HG03097 (cell line): ENCODE results near the gene PROM2.

Experiments
- ATAC-seq: cut with Tn5 transposase; IDR thresholded peaks from one replicate; pipeline ENCODE4 v1.9.1; 2021; ENCODE audit not compliant: unreplicated experiment, low FRiP score

The PROM2 gene

DNA sequence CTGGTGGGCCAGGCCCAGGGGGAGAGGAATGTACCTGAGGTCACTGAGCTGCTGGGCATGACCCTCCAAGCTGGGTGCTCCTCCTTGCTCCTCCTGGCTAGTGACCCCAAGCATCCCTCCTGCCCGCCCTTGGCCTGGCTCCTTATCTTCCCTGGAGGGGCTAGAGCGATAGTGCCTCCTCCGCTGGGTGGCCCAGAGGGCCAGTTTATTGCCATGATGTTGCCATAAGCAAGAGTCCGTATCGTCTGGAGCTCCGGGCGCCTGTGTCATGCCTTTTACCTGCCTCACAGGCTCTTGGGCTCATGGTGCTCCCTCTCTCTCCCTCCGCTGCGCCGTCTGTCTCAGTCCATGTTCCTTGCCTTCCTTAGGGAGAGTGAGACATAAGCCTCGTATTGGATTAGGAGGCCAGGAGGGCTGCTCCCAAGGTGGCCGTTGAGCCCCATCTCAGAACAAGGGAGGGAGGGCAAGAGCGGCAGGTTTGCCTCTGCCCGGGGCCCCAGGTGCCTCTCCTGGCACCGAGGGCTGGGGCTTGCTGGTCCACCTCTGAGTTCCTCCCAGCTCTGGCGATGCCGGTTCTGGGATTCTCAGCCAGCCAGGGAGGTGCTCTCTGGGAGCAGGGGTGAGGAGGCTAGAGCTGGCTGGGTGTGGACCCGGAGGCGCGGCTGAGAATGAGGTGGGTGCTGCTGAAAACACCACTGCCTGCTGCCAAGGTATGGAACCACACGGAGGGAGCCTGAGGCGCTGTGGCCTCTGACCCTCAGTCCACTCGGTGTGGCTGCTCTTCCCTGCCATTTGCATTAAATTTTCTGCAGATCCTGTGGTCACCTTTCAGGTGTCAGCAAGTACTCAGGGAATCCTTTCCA, 45.5 kb downstream of the PROM2 start:
- ATAC-seq = no peak

DNA sequence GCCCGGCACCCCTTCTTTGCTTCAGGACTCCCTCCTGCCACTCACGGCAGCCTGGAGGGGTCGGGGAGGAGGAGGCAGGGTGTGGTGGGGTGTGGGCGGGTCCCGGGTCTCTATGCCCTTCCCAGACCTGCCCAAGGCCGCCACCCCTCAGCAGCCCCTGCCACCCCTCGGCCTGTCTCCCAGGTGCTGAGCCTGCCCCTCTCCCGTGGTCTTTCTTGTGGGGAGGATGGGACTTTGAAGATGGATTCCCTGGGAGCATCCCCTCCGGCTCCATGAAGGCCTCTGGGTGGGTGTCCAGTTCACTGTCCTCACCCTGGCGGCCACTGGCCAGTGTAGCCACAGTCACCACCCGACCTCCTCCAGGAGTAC, 46.1 kb downstream of the PROM2 start:
- no peak for ATAC-seq

DNA sequence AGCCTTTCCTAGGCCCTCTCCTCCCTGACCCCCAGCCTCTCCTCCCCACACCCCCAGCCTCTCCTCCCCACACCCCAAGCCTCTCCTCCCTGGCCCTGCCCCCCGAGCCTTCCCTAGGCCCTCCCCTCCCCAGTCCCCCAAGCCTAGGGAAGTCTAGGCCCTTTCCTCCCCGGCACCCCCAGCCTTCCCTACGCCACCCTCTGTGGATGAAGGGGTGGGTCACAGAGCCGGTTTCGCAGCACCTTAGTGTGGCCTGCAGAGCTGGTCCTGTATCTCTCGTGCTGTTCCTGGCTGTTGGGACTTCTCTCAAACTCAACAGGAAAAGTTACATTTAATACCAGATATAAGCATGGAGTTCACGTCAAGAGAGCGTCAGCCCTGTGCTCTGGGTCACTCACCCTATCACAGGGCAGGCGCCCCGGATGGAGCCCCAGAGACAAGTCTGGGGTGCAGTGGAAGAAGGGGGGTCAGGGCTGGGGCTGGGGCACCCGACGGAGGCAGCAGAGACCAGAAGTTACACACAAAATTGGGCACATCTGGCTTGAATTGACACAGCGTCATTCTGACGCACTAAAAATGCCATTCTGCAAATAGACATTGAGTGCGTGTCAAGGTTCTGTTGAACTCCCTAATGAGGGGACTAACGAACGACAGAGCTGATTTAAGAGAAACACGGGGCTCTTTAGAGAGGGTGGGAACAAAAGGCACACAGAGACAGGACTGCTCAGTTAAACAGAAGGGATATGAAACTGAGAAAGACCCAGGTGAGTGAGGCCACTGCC, 46.9 kb downstream of the PROM2 start:
- no peak for ATAC-seq

DNA sequence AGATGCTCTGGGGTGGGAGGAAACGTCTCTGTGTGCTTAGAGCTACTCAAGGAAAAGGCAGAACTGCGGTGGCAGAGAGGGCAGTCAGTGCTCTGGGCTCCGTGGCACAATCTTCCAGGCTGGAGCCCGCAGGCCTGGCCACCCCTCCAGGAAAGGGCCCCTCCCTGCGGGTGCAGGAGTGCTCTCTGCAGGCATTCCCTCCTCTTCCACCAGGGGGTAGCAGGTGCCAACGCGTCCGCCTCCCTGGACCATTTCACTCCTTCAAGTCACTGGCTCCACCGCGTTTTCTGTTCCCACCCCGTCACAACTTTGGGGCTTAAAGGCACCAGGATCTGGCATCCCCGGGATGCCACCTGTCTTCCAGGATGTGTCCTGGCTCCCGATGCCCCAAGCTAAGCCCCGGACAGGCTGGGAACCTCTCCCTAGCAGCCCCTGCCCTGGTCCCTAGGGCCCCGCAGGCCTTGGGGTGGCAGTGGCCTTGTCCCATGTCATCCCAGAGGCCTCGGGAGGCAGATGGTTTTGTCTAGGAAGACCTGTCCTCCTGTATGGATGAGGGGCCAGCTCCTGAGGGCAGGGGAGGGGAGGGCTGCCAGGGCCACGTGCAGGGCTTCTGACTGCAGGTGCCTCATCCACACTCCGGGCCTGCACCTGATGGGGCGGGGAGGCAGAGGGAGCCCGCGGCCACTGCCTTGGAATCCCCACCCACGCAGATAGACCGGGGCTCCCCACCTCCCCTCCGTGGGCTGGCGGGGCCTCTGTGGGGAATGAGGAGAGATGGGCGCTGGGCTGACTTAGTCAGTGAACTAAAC, 49.3 kb downstream of the PROM2 start:
- no peak for ATAC-seq

DNA sequence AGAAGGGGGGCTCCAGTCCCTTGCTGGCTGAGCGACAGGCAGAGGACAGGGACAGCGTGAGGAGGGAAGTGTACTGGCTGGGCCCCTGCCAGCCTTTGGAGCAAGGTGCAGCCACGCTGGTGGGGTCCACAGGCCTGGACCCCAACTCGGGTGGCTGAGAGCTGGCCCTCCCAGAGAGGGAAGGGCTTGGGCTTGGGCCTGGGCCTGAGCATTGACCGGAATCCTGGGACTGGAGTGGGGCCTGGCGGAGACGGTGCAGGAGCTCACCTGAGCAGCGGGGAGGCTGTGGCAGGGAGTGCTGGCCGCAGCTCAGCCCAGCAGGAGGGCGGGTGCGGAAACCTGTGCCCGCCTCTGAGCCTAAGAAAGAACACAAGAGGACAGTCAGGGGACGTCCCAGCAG, 50.8 kb downstream of the PROM2 start:
- ATAC-seq = no peak

DNA sequence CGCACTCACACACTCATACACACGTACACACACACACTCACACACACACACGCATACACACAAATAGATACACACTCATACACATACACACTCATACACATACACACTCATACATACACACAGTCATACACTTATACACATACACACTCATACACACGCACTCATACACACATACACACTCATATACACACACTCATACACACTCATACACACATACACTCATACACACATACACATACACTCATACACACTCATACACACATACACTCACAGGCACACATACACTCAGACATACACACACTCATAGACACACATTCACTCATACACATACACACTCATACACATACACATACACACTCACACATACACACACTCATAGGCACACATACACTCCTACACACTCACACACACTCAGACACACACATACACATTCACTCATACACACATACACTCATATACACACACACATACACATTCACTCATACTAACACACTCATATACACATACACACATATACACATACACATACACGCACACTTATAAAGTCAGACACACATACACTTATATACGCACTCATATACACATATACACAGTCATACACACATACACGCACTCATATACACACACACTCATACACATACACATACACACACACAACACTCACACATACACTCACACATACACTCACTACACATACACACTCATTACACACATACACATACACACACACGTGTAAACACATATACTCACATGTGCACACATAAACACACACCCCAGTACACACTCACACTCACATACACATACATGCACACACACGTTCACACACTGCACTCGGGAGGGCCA, 51.6 kb downstream of the PROM2 start:
- no peak for ATAC-seq

DNA sequence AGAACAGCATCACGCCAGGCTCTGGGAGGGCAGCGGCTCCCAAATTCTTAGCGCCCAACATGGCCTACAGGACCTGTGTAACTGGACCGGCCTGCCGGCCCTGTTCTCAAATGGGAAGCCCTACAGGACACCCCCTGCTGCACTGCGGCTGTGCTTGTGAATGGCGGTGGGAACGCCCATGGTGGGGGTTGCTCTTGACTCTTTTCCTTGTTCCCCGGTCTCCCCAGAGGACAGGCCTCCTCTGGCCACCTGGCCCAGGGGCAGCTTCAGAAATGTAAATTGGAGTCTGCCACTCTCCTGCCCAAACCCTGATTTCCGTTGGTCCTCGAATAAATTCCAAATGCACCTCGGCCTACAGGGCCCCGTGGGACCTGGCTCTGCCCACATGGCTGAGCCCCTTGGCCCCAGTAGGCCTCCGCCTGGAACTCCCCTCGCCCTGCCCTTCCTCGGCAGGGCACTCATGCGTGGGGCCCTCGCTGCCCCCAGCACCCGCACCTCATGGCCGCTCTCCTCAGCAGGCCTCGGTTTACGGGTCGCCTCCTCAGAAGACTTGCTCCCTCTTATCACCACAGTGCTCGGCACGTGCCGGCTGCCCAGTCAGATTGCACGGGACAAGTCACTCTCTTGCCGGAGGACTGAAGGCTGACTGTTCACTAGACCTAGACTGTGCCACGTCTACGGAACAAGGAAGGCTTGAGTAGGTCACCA, 52.3 kb downstream of the PROM2 start:
- no peak for ATAC-seq

DNA sequence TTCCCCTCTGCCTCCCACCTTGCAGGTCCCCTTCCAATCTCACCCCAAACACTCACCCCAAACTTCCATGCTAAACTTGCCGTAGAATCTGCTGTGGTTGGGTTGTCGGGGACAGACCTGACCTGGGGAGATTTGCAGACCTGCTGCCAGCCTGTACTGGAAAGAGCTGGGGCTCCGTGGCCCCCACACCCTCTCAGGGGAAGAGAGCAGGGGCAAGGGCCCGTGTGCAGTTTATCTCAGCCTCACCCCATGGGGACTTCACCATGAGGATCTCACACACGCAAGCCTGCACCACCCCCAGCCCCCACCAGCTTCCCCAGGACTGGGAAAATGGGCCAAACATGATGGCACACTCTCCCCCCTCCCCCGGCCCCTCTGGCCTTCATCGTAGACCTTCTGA, 53.6 kb downstream of the PROM2 start:
- no peak for ATAC-seq

DNA sequence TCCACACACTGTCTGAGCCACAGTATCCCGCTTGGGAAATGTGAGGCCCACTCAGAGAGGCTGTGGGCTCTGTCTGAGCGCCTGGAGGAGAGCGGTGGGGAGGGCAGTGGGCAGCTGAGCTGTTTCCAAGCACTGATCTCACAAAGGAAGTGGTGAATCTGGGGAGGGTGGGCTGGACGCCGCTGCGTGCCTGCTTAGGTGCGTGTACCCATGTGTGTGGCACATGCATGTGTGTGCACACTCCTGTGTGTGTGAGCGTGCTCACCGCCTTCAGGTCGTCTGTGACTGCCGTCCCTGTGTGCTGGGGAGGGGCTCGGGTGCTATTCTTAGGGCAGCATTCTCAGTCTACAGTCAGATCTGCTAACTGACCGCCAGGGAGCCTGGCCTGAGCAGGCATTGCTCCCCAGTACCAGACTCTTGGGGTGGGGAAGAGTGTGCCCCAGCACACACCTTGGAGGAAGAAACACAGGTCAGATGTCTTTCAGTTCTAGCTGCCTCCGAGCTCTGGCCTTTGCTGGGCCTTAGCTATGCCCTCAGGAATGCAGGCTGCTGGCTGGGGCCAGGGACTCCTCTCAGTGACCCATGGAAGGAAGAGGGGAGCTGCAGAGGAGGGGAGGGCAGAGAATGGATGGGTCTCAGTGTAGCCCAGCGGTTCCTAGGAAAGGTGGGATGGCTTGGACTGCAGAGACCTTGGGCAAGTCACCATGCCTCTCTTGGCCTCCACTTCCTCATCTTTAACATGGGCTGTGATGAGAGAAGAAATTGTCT, 54.3 kb downstream of the PROM2 start:
- ATAC-seq = no peak

DNA sequence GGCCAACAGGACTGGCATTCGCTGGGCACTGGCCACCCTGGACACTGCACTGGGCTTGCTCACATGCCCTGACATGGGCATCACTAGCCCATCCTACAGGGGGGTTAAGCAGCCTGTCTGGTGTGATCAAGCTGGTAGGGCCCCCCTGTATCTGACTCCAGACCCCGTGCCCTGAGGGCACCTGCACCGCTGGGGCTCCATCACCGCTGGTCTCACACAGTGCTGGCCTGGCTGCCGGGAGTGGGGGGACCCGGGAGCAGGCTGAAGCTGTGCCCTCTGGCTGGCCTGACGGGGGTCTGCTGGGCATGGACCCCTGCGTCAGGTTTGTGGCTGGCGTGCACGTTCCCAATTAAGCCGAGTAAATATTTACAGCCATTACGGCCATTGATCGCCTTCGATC, 55.2 kb downstream of the PROM2 start:
- ATAC-seq = no peak

DNA sequence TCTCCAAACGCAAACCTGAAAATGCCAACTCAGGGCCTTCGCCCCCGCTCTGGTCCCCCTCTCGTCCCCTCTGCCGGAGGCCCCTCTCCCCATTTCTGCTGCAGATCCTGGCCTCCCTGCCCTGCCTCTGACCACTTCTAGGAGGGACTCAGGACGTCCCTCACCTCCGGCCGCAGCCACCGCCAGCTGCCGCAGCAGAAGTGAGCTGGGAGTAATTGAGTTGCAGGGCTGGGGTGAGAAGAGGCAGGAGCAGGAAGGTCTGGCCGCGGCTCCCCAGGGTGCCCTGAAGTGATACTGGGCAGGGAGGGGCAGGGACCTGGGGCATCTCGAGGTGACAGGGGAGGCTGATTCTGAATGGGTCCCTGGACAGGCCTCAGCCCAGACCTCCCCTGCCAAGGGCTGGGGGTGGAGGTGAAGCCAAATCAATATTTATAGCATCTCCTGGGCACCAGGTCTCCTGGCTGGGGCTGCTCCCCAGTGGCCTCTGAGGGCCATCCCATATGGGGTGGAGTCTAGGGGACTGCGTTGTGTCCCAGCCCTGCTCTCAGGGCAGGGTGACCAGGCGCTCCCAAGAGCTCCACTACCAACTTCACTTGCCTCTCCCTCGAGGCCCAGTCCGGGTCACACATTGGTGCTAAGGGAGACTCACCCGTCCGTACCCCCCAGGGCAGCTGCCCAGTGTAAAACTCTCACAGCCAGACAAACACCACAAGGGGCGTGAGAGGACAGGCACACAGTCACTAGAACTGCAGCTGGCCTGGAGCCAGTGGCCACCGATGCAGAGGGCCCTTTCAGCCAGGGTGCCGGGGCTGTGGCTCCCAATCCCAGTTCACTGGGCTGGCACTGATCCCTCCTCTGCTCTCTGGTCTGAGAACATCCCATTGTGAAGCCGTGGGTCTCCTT, 55.9 kb downstream of the PROM2 start:
- ATAC-seq = no peak

DNA sequence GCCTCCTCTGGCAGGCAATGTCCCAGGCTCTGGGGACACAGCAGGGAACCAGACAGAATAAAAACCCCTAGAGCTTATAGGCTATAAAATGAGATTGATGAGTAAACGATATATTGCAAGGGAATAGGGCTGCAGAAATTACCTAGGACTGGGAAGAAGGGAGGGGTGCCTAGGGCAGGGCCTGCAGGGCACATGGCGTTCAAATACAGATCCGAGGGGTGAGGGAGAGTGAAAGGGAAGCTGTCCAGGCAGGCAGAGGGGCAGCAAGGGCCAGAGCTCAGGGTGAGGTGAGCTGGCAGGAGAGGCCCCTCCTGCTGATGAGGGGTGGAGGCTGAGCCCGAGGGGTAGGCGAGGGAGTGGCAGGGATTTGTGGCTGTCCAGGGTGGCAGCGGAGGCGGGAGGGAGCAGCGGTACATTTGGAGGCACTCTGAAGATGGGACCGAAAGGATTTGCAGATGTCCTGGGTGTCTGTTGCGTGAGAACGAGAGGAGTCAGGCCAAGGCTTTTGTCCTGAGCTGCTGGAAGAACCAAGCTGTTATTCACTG, 56.6 kb downstream of the PROM2 start:
- no peak for ATAC-seq

DNA sequence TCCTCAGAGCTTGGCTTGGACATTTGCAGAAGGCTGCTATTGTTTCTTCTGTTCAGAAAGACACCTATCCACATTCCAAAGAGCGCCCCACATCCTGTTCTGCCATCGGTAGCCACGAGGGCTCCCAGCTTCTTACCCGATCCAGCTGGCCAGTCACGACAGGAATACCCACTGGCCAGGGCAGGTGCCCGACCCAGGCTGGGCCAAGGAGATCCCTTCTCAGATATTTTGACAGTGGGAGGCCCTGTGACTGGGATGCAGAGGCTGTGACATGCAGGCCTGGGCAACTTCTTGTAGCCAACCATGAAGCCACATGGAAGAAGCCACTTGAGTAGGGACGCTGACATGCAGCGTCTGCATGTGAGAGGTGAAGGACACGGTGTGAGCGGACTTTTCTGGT, 57.4 kb downstream of the PROM2 start:
- ATAC-seq = no peak

DNA sequence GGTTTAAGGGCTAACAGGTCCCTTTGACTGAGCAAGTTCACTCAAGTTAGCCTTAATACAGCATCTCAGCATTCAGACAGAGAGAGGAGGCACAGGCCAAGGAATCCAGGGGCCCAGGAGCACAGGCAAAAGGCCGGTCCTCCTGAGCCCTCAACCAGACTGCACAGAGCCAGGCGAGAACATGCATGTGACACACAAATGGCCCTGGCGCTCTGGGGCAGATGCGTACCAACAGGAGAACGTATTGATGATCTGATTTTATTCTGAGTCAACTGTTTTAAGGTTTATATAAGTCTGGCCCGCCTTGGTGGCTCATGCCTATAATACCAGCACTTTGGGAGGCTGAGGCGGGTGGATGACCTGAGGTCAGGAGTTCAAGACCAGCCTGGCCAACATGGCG, 57.8 kb downstream of the PROM2 start:
- ATAC-seq = no peak

DNA sequence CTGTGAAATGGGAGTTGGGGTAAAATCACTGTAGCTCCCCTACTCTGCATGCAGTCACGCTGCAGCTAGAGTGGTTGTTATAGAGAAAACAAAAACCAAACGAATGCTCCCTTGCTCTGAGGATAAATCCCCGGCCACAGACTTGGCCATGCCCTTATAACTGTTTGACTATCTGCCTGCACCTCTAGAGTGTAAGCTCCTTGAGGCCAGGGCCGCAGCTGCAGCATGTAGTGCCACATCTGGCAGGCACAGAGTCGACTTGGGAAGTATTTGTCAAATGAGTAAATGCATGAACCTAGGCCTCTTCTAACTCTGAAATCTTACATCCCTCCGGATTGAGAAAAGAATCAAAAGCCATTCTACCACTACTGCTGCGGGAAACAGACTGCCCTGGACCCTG, 58.8 kb downstream of the PROM2 start:
- ATAC-seq = no peak

DNA sequence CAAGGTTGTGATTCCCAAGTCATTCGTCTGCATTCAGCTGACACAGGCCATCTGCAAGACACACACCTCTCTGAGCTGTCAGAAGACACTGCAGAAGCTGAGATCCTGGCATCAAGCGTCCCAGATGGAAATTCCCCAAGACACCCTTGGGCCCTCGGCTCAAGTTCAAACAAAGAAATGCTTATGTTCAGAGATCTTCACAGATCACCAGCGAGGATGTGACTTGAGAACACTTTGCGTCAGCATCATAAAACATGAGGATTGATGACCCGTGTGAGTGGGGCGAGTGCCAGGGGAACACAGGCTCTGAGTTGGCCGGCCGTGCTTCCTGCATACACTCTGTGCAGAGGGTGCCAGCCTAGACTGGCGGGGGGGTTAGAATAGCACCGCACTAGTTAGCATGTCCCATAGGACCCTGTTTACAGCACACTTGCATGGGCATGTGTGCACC, 59.7 kb downstream of the PROM2 start:
- ATAC-seq = no peak

DNA sequence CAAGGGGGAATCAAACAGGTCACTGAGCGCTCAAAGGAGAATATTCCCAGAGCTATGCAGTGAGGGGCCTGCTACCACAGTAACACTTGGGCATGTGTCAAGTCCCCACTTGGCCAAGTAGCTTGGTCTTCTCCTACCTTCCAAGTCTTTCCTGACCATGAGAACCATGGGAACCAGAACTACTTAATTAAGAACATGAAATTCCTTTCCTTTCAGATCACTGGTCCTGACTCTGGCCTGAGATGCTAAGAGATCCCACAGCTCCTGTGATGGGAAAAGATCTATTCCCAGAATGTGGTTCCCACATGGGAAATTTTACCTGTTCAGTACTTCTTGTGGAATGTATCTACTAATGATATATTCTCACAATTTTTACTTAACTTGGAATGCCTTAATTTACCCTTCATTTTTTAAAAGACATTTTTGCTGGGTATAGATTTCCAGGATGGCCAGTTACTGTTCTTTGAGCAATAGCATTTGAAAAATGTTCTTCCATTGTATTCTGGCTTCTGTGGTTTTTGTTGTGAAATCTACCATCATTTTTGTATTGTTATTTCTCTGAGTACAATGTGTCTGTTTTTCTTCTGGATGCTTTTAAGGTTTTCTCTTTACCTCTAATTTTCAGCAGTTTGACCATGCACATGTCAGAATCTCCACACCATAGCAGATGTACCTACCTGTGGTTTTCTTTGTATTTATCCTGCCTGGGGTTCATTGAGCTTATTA, 60.8 kb downstream of the PROM2 start:
- no peak for ATAC-seq
